ENCODE measurements around the gene TMEM53.

Gene TMEM53

DNA sequence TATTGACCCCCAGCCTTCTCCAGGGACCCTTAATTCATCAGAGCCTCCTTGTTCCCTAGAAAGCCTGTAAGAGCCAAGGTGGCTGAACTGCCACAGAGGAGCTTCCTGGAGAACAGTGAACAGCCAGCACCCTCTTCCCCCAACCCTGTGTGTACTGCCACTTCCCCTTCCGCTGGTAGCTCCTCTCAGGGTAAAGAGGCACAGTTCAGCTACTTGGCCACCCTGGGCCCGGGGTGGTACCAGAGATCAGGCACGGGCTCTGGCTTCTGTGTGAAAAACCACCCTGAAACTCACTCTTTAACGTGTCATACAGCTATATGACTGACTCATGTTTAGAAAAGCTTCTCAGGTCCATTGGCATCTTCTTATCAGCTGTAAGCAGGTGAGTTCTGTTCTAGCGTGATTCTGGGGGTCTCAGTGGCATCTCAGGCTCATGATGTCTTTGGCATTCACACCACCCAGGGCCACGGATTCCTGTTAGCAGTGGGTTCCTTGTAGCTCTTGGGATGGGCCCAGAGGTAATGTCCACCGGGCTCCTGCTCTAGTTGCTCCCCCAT is 22.6 kb upstream of the TMEM53 start:
- peak; percentile 51 for DNase-seq (ENCODE audit: low spot score)

DNA sequence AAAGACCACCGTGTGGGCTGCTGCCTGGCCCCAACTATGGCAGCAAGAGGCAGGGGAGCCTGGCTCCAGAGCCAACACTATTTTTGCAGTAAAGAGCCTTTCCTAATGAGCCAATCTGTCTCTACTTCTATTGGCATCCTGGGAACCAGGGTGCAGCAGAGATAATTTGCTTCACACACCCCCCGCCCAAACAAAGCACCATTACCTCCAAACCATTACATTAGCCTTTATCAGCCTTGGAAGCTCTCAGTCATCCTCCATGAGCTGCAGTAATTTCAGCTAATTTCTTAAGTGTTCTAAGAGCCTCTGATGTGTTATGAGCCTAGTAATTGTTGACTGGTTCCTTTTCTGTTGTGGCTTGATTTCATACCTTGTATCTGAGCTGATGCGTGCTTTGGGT is 21.8 kb upstream of the TMEM53 start:
- no peak for DNase-seq (ENCODE audit: low spot score)

DNA sequence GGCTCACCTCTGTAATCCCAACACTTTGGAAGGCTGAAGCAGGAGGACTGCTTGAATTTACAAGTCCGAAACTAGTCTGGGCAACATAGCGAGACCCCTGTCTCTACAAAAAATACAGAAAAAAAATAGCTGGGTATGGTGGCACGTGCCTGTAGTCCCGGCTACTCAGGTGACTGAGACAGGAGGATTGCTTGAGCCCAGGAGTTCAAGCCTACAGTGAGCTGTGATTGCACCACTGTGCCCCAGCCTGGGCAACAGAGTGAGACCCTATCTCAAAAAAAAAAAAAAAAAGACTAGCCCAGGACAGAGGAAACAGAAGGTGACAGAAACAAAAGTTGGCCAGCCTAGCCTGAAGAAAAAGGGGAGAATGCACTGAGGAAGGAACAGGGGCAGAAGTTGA is 21.4 kb upstream of the TMEM53 start:
- no peak for DNase-seq (ENCODE audit: low spot score)

DNA sequence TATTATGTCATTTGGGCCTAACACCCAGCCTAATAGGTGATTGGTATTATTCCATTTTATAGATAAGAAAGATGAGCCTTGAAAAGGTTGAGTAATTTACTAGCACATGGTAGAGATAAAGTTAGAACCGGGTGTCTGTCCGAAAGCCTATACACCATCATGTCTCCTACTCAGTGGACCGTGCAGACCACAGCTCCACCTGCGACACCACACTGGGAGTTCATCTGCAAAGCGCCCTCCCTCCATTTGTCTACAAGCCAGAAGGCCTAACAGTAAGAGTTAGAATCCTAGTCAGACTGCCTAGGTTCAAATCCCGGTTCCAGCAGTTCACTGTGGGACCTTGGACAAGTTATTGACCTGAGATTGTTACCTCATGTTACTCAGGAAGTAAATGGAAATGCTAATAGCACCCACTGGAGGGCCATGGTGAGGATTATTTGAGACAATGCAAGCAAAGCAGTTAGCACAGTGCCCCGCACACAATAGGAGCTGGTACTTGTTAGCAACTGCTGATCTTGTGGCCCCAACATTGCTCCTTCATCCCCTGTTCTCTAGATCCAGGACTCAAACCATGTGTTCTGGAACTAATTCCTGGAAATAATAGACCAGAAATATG is 20.7 kb upstream of the TMEM53 start:
- no peak for DNase-seq (ENCODE audit: low spot score)

DNA sequence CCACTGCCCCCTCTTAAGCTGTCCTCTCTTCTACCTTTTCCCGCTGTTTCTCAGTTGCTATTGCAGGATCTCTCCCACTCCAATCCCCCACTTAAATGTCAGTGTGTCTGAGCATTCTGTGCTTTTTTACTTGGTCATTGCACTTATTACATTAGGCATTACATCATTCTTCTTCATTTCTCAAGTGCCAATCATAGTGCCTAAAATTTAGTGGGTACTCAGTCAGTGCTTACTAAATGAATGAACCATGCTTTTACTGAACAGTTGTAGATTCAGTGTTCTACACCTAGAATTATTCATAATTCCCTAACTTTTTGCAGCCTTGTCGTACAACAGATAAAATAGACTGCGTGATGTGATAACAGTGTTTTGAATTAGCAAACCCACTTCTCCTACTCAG is 19.6 kb upstream of the TMEM53 start:
- DNase-seq (ENCODE audit: low spot score): no peak

DNA sequence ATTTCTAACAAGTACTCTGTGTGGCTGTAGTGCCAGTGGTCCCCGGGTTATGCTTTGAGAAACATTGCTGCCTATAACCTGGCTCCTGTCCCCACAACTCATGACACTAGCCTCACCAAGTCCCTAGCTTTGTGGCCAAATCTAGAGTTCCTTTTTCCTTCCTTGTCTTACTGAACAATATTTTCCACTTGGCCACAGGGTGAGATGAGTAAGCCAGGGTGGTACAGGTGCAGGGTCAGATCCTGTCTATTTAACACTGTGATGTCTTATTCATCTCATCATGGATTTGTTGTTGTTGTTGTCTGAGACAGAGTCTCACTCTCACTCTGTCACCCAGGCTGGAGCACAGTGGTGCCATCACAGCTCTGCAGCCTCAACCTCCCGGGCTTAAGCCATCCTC is 18.9 kb upstream of the TMEM53 start:
- no peak for DNase-seq (ENCODE audit: low spot score)

DNA sequence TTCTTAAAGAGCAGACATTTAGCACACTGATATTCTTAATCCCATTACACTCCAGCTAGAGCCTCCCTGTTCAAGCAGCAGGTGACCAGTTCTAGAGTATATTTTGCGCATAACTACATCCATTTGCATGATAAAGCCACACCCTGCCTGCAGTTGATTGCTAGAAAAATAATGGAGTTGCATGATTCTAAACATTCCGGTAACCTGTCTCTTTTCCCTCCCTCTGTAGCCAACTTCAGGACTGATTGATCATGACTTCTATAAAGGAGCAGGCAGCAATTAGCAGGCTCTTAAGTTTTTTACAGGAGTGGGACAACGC is 15.1 kb upstream of the TMEM53 start:
- no peak for DNase-seq (ENCODE audit: low spot score)

DNA sequence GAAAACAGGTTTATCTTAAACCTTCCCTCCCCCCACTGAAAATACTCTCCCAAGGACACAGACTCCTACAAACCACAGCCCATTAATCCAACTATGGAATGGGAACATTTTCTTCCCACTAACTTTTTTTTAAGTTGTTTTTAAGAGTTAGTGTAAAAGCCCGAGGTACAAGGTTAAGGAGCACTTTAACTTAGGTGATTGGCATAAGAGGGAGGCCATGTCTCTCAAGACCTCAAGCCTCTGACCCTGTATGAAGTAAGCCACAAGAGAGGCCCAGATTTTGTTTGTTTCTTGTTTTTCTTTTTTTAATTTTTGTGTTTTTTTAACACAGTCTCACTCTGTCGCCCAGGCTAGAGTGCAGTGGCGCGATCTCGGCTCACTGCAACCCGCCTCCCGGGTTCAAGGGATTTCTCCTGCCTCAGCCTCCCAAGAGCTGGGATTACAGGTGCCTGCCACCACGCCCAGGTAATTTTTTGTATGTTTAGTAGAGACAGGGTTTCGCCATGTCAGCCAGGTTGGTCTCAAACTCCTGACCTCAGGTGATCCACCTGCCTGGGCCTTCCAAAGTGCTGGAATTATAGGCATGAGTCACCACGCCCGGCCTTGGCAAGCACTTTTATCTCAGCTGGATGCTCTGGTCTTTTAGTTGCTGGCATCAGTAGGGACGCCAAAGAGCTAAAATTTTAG is 14.6 kb upstream of the TMEM53 start:
- DNase-seq (ENCODE audit: low spot score): no peak

DNA sequence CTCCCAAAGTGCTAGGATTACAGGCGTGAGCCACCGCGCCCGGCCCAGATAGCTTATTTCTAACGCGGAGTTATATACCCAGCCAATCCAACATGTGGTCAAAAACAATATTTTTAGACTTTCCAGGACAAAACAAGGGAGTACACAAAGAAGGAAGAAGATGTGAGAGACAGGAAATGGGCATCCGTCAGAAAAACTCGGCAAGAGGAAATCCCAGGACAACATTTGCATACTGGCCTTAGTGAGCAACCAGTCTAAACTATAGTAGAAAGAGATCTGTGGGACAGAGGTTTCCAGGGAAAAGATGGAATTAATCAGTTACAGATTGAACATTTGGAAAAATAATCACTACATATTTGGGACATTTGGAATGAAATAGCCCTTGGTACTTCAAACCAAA is 11.6 kb upstream of the TMEM53 start:
- DNase-seq (ENCODE audit: low spot score): no peak

DNA sequence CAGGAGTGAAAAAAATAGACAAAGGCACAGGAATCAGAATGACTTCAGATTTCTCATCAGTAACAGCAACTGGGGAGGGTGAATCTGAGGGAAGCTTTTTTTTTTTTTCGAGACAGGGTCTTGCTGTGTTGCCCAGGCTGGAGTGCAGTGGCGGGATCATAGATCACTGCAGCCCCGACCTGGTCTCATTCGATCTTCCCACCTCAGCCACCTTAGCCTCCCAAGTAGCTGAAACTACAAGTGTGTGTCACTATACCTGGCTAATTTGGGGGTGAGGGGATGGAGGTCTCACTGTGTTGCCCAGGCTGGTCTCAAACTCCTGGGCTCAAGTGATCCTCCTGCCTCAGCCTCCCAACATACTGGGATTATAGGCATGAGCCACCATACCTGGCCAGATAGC is 10.9 kb upstream of the TMEM53 start:
- no peak for DNase-seq (ENCODE audit: low spot score)

DNA sequence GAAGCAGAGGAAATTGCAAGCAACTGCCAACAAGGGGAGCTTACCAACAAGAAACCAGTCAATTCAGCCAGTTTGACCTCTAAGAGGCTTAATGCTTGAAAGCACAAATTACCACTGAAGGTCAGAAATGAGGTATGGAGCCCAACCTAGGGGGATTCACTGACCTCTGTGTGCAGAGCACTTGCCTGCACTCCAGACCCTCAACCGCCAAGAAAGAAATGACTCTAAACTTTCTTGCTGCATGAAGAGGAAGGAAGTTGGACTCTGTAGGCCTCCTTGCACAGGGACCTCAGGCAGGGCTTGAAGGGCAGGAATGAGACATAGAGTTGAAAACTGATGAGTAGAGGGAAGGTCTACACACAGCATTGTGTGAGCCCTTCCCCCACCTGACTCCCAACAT is 10.2 kb upstream of the TMEM53 start:
- DNase-seq (ENCODE audit: low spot score): no peak

DNA sequence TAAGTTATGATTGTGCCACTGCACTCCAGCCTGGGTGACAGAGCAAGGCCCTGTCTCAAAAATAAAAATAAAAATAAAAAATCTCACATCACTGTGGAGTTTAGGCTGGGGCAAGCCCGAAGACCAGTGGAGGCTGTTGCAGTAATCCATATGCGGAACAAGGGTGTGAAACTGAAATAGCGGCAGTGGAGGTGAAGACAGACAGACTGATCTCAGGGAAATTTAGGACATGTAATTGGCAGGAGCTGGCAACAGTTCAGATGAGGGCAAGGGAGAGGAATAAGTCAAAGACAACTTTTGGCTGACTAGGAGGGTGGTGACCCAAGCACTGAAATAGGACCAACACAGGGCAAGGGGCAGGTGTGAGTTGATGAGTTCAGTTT is 8.6 kb upstream of the TMEM53 start:
- DNase-seq (ENCODE audit: low spot score): no peak

DNA sequence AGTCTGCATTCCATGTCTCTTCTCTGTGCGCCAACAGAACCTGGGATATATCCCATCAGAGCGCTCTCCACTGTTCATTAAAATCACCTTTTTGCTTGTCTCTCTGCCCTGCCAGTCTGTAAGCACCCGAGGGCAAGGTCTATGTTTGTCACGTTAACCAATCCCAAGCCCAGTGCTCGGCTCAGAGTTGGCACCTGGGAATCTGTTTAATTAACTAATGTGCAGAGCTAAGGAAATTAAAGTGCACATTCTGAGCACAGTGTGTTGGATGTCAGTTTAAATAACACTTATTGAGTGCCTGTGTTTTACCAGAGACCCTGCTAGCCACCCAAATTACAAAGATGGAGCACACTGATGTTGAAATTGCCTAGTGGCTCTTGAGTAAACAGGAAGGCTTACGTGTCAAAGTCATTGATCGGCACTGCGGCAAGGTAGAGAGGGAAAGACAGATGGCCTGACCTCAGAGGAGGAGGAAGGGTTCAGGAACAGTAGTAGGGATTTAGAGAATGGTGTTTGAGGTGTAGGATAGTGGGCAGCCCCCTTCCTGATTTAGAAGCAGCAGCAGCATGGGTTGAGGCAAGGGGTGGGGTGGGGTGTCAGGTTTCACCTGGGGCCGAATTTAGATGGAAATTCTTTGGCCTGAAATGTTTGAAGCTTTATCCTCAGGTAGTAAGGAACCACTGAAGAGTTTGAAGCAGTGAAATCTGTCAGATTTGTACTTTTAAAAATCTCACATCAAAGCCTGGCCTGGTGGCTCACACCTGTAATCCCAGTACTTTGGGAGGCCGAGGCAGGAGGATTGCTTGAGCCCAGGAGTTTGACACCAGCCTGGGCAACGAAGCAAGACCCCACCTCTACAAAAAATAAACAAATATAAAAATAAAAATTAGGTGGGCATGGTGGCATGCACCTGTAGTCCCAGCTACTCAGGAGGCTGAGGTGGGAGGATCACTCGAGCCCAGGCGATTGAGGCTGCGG is 7.9 kb upstream of the TMEM53 start:
- no peak for DNase-seq (ENCODE audit: low spot score)

DNA sequence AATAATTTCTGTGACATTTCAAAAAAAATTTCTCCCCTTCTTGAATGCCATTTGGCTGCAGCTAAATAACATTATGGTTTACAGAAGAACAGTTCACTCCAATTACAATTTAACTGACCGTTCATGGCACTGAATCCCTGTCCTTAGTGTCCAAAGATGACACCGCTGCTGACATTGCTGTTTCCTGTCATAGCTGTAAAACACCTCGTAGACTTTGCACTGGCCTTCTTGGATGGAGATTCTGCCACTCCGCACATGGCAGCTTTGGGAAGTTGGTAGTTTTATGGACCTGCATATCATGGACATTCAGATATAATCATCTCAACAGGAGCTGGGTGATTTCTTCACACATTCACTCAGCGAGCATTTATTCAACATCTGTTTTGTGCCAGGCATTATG is 5.2 kb upstream of the TMEM53 start:
- DNase-seq (ENCODE audit: low spot score): no peak

DNA sequence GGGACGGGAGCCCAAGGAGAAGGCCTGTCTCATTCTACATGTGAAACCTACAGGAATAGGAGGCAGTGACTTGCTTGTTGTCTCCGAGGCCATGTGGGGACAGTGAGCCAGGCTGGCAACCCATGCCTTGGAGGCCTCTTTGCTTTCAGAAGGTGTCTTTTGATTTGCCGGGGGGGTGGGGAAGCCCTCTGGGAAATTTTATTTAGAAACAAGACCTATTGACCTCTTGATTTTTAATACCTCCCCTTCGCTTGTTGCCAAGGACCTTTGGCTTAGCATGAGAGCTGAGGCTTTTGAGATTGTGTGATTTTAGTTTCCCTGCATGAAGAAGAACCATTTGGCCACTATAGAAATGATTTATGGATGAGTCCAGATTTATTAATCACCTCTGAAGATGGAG is 4.3 kb upstream of the TMEM53 start:
- no peak for DNase-seq (ENCODE audit: low spot score)

DNA sequence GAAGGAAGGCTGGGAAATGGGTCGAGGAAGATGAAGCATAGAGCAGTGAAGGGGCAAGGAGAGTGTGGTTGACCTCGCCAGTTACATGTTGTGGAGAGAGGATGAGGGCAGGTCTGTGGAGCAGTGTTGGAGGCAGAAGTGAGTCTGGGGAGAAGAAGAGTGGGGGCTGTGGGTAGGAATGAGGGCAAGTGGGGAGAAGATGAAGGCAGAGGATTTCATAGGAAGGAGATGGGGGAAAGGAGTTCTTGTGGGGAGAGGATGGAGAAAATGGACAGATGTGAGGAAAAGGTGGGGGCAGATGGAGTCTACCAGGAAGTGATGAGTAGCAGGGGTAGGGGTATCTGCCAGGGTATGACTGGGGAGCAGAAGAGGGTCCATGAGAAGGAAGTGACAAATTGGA is 3.8 kb upstream of the TMEM53 start:
- no peak for DNase-seq (ENCODE audit: low spot score)

DNA sequence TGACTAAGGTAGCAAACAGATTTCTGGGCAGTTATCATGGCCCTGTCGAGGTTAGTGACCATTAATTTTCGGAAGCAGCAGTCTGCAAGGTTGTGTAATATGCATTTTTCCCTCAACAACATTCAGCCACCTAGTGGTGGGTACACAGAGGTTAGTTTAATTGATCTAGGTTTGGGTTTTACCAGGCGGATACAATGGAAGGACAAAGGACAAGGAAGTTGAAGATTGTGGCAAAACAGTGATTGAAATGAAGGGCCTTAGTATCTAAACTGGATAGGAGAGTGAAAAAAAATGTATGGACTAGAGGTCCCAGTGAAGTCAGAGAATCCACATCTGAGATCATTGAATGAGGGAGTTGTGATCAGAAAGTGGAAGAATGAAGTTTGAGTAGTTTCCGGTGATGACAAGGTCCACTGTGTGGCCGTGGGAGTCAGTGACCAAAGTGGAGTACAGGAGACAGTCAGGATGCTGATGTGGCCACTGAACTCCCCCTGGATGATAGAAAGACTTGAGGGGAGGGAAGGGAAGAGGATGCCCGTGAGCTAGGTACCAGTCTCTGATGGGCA is 3.0 kb upstream of the TMEM53 start:
- DNase-seq (ENCODE audit: low spot score): no peak

DNA sequence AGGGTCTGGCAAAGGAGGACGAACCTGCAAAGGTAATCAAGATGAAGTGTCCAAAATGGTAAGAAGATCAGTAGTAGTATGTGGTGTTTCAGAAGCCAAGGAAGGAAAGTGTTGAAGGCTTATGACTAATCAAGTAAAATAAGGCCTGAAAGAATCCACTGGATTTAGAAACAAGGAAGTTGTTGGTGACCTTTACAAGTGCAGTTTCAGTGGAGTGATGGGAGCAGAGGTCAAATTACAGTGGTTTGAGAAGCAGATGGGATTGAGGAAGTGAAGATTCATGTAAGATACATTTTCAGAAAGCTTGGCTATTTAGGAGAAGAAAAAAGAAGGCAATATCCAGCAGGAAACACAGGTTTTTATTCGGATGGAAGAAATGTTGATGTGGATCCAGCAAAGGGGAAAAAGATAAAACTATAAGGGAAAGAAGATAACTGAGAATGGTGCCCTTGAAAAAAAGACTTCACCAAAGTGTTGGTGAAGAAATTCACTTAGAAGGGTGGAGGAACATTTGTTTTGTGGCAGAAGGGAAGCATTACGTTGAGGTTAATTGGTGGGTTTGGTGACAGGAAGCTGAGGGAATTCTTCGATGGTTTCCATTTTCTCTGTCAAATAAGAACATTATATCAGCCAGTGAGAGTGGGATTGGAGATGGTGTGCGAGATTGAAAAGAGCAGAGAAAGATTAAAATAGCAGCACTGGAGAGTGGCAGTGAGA is 2.4 kb upstream of the TMEM53 start:
- DNase-seq (ENCODE audit: low spot score): no peak

DNA sequence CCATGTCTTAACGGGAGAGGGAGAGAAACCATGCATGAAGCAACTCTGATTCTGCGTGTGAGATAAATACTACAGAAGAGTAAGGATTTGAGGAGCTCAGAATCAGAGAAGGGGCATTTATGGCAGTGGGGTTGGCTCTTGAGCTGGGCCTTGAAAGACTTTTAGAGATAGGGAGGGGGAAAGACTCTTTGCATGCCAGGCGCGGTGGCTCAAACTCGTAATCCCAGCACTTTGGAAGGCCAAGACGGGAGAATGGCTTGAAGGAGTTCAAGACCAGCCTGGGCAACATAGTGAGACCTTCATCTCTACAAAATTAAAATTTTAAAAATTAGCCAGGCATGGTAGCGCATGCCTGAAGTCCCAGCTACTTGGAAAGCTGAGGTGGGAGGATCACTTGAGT is 905 bp upstream of the TMEM53 start:
- no peak for DNase-seq (ENCODE audit: low spot score)

DNA sequence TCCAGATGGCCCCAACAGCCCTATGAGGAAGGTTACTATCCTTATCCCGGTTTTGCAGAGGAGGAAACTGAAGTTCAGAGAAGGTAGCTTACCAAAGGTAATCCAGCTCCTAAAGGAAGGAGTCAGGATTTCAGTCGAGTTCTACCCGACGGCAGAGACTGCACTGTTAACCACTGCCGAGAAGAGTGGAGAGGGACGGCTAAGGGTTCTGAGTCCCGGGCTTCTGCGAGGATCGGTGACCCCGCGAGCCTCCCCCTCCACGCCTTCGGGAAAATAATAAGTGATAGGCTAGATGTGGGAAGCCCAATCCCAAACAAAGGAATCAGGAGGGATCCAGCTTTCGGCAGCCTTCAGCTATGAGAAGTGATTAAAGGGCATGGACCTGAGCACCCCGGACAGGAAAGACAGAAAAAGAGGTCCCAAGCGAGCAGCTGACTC is 587 bp downstream of the TMEM53 start:
- DNase-seq (ENCODE audit: low spot score): no peak

DNA sequence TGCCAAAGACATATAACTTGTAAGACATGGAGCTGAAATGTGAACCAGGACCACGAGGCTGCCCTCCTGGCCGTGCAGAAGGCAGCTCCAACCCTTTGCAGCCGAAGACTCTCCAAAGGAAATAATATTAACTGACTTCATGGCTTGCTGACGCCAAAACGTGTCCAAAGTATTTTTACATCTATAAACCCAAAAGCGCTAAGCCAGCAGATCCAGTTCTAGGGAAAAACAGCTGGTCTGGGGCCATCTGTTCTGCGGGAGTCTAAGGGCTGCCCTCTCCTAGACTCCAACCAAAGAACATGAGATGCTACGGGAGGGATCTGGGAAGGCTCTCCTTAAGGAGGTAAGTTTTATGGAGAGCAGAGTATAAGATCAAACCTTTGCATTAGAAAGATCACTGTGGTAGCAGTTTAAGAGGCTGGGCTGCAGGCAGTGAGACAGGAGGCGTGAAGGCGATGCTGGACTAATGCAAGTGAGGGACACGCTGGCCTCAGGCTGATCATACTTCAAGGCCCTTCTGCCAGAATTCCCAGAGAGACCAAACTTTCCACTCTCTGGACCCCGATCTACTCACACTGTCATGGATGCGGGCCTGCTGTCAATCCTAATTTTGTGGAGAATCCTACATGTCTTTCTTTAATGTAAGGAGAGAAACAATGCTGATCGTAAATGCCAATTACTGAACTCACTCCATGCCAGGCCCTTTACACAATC is 1.2 kb downstream of the TMEM53 start:
- DNase-seq (ENCODE audit: low spot score): no peak
